NT2/D1 (cell line): ENCODE measurements around the gene PTGIS.

Experiments
- DNase-seq: peaks from one replicate; pipeline ENCODE4 v3.0.0-alpha.2; 2011; ENCODE audit warnings: low read depth, low spot score
- H3K27me3 ChIP-seq: 2 replicates; pipeline ENCODE4 v1.6.0; 2011; ENCODE audit warnings: mild to moderate bottlenecking; ENCODE audit not compliant: insufficient read length, insufficient read depth
- H3K36me3 ChIP-seq: 2 replicates; pipeline ENCODE4 v1.6.1; 2011; ENCODE audit warnings: mild to moderate bottlenecking, low read length, mixed read lengths; ENCODE audit not compliant: insufficient read depth, insufficient read length
- H3K4me1 ChIP-seq: 2 replicates; pipeline ENCODE4 v1.5.1; 2011; ENCODE audit not compliant: insufficient read depth, insufficient read length
- H3K4me3 ChIP-seq: 2 replicates; pipeline ENCODE4 v1.5.1; 2011; ENCODE audit warnings: low read depth; ENCODE audit not compliant: insufficient read length
- H3K9ac ChIP-seq: 2 replicates; pipeline ENCODE4 v1.6.0; 2011; ENCODE audit warnings: low read depth; ENCODE audit not compliant: insufficient read length
- H3K9me3 ChIP-seq: 2 replicates; pipeline ENCODE4 v1.5.1; 2011; ENCODE audit warnings: mild to moderate bottlenecking, low read length; ENCODE audit not compliant: insufficient read depth
- SUZ12 ChIP-seq: IDR thresholded peaks from 2 replicates; pipeline ENCODE4 v1.6.1; 2011; ENCODE audit not compliant: insufficient read length, insufficient read depth; ENCODE audit errors: extremely low read depth
- YY1 ChIP-seq: IDR thresholded peaks from 2 replicates; pipeline ENCODE4 v1.6.1; 2011; ENCODE audit not compliant: insufficient read length, insufficient read depth
- ZNF274 ChIP-seq: IDR thresholded peaks from 2 replicates; pipeline ENCODE4 v1.6.1; 2011; ENCODE audit warnings: mild to moderate bottlenecking, low read depth, low read length

Gene PTGIS

GRCh38 chr20:49543858-49544437 is 24.0 kb downstream of the PTGIS start:
- Histone ChIP-seq H3K36me3 (peaks cover 63% of the 10 kb centered on the region), H3K4me1 (peaks cover 7% of the 10 kb centered on the region), H3K27me3 (no peaks in the 10 kb centered on the region), H3K9ac (no peak overlapping the region), H3K9me3 (peaks cover 12% of the 10 kb centered on the region; the same call in 1 of the 2 replicates), H3K4me3 (no peak overlapping the region)
- TF ChIP-seq ZNF274 (no peak), SUZ12 (no peak), YY1 (no peak)
- DNase-seq: no peak

- Histone ChIP-seq H3K9me3 (peaks cover 12% of the 10 kb centered on the region; the same call in 1 of the 2 replicates), H3K4me3 (no peak overlapping the region), H3K9ac (no peak overlapping the region), H3K36me3 (peaks cover 63% of the 10 kb centered on the region), H3K27me3 (no peaks in the 10 kb centered on the region), H3K4me1 (peaks cover 7% of the 10 kb centered on the region)
- TF ChIP-seq ZNF274: no peak
- no peak for TF ChIP-seq SUZ12
- no peak for TF ChIP-seq YY1
- DNase-seq: no peak
Measured at GRCh38 chr20:49543071-49543857, 24.7 kb downstream of the PTGIS start.

GRCh38 chr20:49542514-49542991 is 25.4 kb downstream of the PTGIS start:
- TF ChIP-seq ZNF274: no peak
- no peak for TF ChIP-seq YY1
- no peak for TF ChIP-seq SUZ12
- DNase-seq: no peak
- Histone ChIP-seq H3K27me3 (no peaks in the 10 kb centered on the region), H3K4me3 (no peak overlapping the region), H3K9ac (no peak overlapping the region), H3K36me3 (peaks cover 59% of the 10 kb centered on the region), H3K9me3 (peaks cover 12% of the 10 kb centered on the region; the same call in 1 of the 2 replicates), H3K4me1 (peaks cover 7% of the 10 kb centered on the region)

DNA sequence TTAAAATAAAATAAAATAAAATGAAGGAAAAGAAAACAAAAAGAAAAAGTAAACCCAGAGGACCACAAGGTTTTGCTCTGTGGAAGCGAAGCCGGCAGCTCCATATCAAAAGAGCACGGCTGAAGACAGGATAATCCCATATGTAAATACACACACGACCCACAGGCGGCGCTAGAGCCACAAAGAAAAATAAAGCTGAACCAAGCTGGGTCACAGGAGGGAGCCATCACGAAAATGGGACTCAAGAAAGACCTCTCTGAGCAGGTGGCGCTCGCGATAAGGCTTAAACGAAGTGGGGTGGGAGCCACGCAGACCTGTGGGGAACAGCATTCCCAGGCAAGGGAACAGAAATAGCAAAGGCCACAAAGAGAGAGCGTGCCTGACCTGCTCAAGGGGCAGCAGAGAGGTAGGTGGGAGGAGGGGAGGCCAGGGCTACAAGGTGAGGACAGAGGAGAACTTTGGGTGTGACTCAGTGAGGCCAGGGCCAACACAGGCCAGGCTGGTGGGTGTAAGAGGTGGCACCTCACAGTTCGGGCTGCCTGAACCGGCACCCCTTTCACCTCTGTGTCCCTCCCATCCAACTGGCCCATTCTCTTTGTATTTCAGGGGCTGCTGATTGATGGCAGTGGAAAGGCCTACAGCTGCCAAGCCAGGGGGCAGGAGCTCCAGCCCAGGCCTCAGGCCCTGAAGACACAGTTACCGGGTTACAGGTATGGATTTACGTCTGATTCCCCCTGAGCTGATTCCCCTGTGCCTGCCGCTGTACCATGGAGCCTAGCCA is 26.0 kb downstream of the PTGIS start:
- peak; percentile 86 for DNase-seq
- Histone ChIP-seq H3K9me3 (peaks cover 12% of the 10 kb centered on the region; the same call in 1 of the 2 replicates), H3K4me3 (no peak overlapping the region), H3K36me3 (peaks cover 58% of the 10 kb centered on the region), H3K9ac (no peak overlapping the region), H3K27me3 (no peaks in the 10 kb centered on the region), H3K4me1 (peaks cover 7% of the 10 kb centered on the region)
- TF ChIP-seq ZNF274 (no peak), YY1 (no peak), SUZ12 (no peak)

GRCh38 chr20:49540687-49541435 is 27.1 kb downstream of the PTGIS start:
- peak overlapping the region; percentile 3 for H3K9ac ChIP-seq
- TF ChIP-seq SUZ12 (no peak), ZNF274 (no peak), YY1 (no peak)
- H3K9me3 ChIP-seq: peaks cover 8% of the 10 kb centered on the region; the same call in 1 of the 2 replicates
- H3K36me3 ChIP-seq: peaks cover 53% of the 10 kb centered on the region
- H3K4me3 ChIP-seq: no peak overlapping the region
- H3K4me1 ChIP-seq: peaks cover 7% of the 10 kb centered on the region
- DNase-seq: no peak
- H3K27me3 ChIP-seq: no peaks in the 10 kb centered on the region

GRCh38 chr20:49540232-49540620 is 27.7 kb downstream of the PTGIS start:
- no peak for TF ChIP-seq YY1
- no peak for TF ChIP-seq ZNF274
- TF ChIP-seq SUZ12: no peak
- Histone ChIP-seq H3K27me3 (no peaks in the 10 kb centered on the region), H3K4me3 (no peak overlapping the region), H3K4me1 (peaks cover 7% of the 10 kb centered on the region), H3K9ac (peak overlapping the region; percentile 3), H3K36me3 (peaks cover 47% of the 10 kb centered on the region), H3K9me3 (0 out of 2 replicates have a peak, but pooled peaks cover 2% of the 10 kb centered on the region)
- no peak for DNase-seq
